ENCODE results near the gene PTDSS2. TPM values are rescaled to one million over a fixed set of nuclear protein-coding genes. Genes with fewer than 3 reads are reported as not detected.

PTDSS2 gene
- total RNA-seq, 1 experiment from 2014 or later: 37.6 TPM

DNA sequence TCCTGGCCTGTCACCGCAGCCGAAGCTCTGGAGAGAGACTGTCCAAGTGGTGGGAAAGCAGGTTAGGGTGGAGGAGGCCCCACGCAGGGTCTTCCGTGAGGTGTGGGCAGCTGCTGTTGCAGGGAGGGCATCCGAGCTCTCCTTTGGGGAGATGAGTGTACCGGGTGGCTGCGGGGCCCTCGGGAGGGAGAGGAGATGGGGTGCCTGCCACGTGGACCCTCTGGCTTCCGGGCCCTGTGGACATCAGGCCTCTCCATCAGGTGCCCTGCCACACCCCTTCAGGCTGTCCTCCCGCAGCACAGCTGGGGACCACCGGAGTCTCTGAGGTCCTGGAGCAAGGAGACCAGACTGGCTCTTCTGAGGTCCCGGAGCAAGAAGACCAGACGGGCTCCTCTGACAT lies 1.7 kb downstream of the PTDSS2 start:
- no peak for DNase-seq (ENCODE audit: low spot score)
- no peak for TF ChIP-seq EZH2 (IDR thresholded peaks at IDR 0.05; ENCODE audit: borderline replicate concordance, low read depth, low read length, poor library complexity, severe bottlenecking)
- TF ChIP-seq, protein P1, sequence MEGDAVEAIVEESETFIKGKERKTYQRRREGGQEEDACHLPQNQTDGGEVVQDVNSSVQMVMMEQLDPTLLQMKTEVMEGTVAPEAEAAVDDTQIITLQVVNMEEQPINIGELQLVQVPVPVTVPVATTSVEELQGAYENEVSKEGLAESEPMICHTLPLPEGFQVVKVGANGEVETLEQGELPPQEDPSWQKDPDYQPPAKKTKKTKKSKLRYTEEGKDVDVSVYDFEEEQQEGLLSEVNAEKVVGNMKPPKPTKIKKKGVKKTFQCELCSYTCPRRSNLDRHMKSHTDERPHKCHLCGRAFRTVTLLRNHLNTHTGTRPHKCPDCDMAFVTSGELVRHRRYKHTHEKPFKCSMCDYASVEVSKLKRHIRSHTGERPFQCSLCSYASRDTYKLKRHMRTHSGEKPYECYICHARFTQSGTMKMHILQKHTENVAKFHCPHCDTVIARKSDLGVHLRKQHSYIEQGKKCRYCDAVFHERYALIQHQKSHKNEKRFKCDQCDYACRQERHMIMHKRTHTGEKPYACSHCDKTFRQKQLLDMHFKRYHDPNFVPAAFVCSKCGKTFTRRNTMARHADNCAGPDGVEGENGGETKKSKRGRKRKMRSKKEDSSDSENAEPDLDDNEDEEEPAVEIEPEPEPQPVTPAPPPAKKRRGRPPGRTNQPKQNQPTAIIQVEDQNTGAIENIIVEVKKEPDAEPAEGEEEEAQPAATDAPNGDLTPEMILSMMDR (conservative IDR thresholded peaks at IDR 0.05; ENCODE audit: low read depth, low read length): no peak
- Histone ChIP-seq H3K4me3 (ENCODE audit: low read depth, low read length, poor library complexity, severe bottlenecking) (peak overlapping the region; percentile 95), H3K27ac (ENCODE audit: low read depth, low read length, poor library complexity, severe bottlenecking) (no peak overlapping the region), H3K9me3 (ENCODE audit: low read depth, low read length, poor library complexity, severe bottlenecking) (no peaks in the 10 kb centered on the region), H3K36me3 (ENCODE audit: insufficient read depth, low read length, poor library complexity, severe bottlenecking) (no peaks in the 10 kb centered on the region), H3K27me3 (replicated peaks; ENCODE audit: insufficient read depth, low read depth, low read length, poor library complexity) (no peaks in the 10 kb centered on the region), H3K4me1 (ENCODE audit: insufficient read depth, low read length, poor library complexity, severe bottlenecking) (peaks cover 8% of the 10 kb centered on the region)
- no TSS peak for BruUV-seq (replicated peaks)
- POLR2A ChIA-PET (ENCODE audit: low non-redundant PET): no interaction called here
- CTCF ChIA-PET: no interaction called here
- intact Hi-C loops (cut with micrococcal nuclease; ENCODE audit: unreplicated experiment): no loop called here

GRCh38 chr11:452203-452744 lies 2.2 kb downstream of the PTDSS2 start:
- TF ChIP-seq, protein P1 (conservative IDR thresholded peaks at IDR 0.05; ENCODE audit: low read depth, low read length): no peak
- TF ChIP-seq EZH2 (IDR thresholded peaks at IDR 0.05; ENCODE audit: borderline replicate concordance, low read depth, low read length, poor library complexity, severe bottlenecking): no peak
- H3K36me3 ChIP-seq (ENCODE audit: insufficient read depth, low read length, poor library complexity, severe bottlenecking): no peaks in the 10 kb centered on the region
- no peak overlapping the region for H3K4me3 ChIP-seq (ENCODE audit: low read depth, low read length, poor library complexity, severe bottlenecking)
- no peak overlapping the region for H3K27ac ChIP-seq (ENCODE audit: low read depth, low read length, poor library complexity, severe bottlenecking)
- BruUV-seq (replicated peaks): no TSS peak
- ChIA-PET CTCF (no interaction called here), POLR2A (ENCODE audit: low non-redundant PET) (no interaction called here)
- intact Hi-C loops (cut with micrococcal nuclease; ENCODE audit: unreplicated experiment): no loop called here
- no peaks in the 10 kb centered on the region for H3K27me3 ChIP-seq (replicated peaks; ENCODE audit: insufficient read depth, low read depth, low read length, poor library complexity)
- no peak for DNase-seq (ENCODE audit: low spot score)
- no peaks in the 10 kb centered on the region for H3K9me3 ChIP-seq (ENCODE audit: low read depth, low read length, poor library complexity, severe bottlenecking)
- peaks cover 8% of the 10 kb centered on the region for H3K4me1 ChIP-seq (ENCODE audit: insufficient read depth, low read length, poor library complexity, severe bottlenecking)

- TF ChIP-seq, protein P1 (conservative IDR thresholded peaks at IDR 0.05; ENCODE audit: low read depth, low read length): no peak
- no peak for TF ChIP-seq EZH2 (IDR thresholded peaks at IDR 0.05; ENCODE audit: borderline replicate concordance, low read depth, low read length, poor library complexity, severe bottlenecking)
- peaks cover 8% of the 10 kb centered on the region for H3K4me1 ChIP-seq (ENCODE audit: insufficient read depth, low read length, poor library complexity, severe bottlenecking)
- H3K4me3 ChIP-seq (ENCODE audit: low read depth, low read length, poor library complexity, severe bottlenecking): no peak overlapping the region
- no peak overlapping the region for H3K27ac ChIP-seq (ENCODE audit: low read depth, low read length, poor library complexity, severe bottlenecking)
- intact Hi-C loops (cut with micrococcal nuclease; ENCODE audit: unreplicated experiment): no loop called here
- no peaks in the 10 kb centered on the region for H3K27me3 ChIP-seq (replicated peaks; ENCODE audit: insufficient read depth, low read depth, low read length, poor library complexity)
- POLR2A ChIA-PET (ENCODE audit: low non-redundant PET): no interaction called here
- BruUV-seq (replicated peaks): no TSS peak
- no peak for DNase-seq (ENCODE audit: low spot score)
- no peaks in the 10 kb centered on the region for H3K9me3 ChIP-seq (ENCODE audit: low read depth, low read length, poor library complexity, severe bottlenecking)
- no peaks in the 10 kb centered on the region for H3K36me3 ChIP-seq (ENCODE audit: insufficient read depth, low read length, poor library complexity, severe bottlenecking)
- CTCF ChIA-PET: no interaction called here
Observed at GRCh38 chr11:452916-453527, 2.9 kb downstream of the PTDSS2 start.

Data from A673 (cell line).